OCI-LY7 (cell line): ENCODE data around the gene TNIK. TPM values are rescaled to one million over a fixed set of nuclear protein-coding genes. Genes with fewer than 3 reads are reported as not detected.
A peak's percentile ranks its signal among the peaks of the same experiment; 100 is the strongest.
"Not testable (repeated sequence)": the region's sequence is repeated elsewhere in the genome, so short reads cannot be mapped to it uniquely, and the experiment has no call there.

Source experiments
- BruUV-seq: library from RNA; stranded (reverse); fragments of 400-500 nt; replicated peaks from 2 replicates; lab custom pipeline; 2021; lab: Mats Ljungman, UMichigan
- CTCF ChIA-PET: fragments of 300-600 bp; sonication (Branson Sonifier 250); formaldehyde crosslinking; loops from one replicate; lab custom pipeline; 2022; ENCODE audit warnings: antibody characterized with exemption; ENCODE audit not compliant: unreplicated experiment; lab: Charles Lee
- POLR2A ChIA-PET: fragments of 300-600 bp; sonication (Branson Sonifier 250); formaldehyde crosslinking; loops from one replicate; lab custom pipeline; 2022; ENCODE audit warnings: antibody characterized with exemption; lab: Charles Lee
- DNase-seq: peaks from one replicate; pipeline ENCODE4 v3.0.0-alpha.2; 2015; ENCODE audit warnings: low spot score
- H2AFZ ChIP-seq: fragments of 200-600 bp; sonication (generic), shearing (Covaris generic); 2 replicates; pipeline ENCODE4 v1.6.1; 2014; ENCODE audit warnings: mild to moderate bottlenecking, antibody characterized with exemption, low read length, moderate library complexity
- H3K27ac ChIP-seq: fragments of 200-600 bp; sonication (generic); 2 replicates; pipeline ENCODE4 v1.5.1; 2014; ENCODE audit warnings: mixed run types, low read depth, mild to moderate bottlenecking, moderate library complexity, low read length, inconsistent platforms; ENCODE audit not compliant: poor library complexity, severe bottlenecking
- H3K36me3 ChIP-seq: fragments of 200-600 bp; sonication (generic); 2 replicates; pipeline ENCODE4 v1.6.1; 2014; ENCODE audit warnings: mild to moderate bottlenecking, antibody characterized with exemption, low read length, moderate library complexity, mixed read lengths; ENCODE audit not compliant: insufficient read depth
- H3K4me1 ChIP-seq: fragments of 200-600 bp; sonication (generic); 2 replicates; pipeline ENCODE4 v1.5.1; 2014; ENCODE audit warnings: mild to moderate bottlenecking, low read length; ENCODE audit not compliant: insufficient read depth, poor library complexity, severe bottlenecking
- H3K4me2 ChIP-seq: fragments of 200-600 bp; sonication (generic); 2 replicates; pipeline ENCODE4 v1.6.1; 2014; ENCODE audit warnings: mild to moderate bottlenecking, low read length
- H3K4me3 ChIP-seq: fragments of 200-600 bp; sonication (generic); 2 replicates; pipeline ENCODE4 v1.5.1; 2014; ENCODE audit warnings: mild to moderate bottlenecking, low read depth, low read length; ENCODE audit not compliant: poor library complexity, severe bottlenecking
- H3K79me2 ChIP-seq: fragments of 200-600 bp; sonication (generic); 2 replicates; pipeline ENCODE4 v1.6.1; 2016; ENCODE audit warnings: low read depth, mild to moderate bottlenecking, low read length, moderate library complexity, mixed read lengths; ENCODE audit not compliant: insufficient read depth
- H3K9me2 ChIP-seq: fragments of 200-600 bp; sonication (generic); 2 replicates; pipeline ENCODE4 v1.6.1; 2016; ENCODE audit warnings: mild to moderate bottlenecking, low read length, mixed read lengths; ENCODE audit not compliant: insufficient read depth
- H3K9me3 ChIP-seq: fragments of 200-600 bp; sonication (generic); 2 replicates; pipeline ENCODE4 v1.6.1; 2014; ENCODE audit warnings: mild to moderate bottlenecking, mixed run types, low read length, mixed read lengths
- H4K20me1 ChIP-seq: fragments of 200-600 bp; sonication (generic); 2 replicates; pipeline ENCODE4 v1.6.1; 2014; ENCODE audit warnings: mild to moderate bottlenecking, antibody characterized with exemption, low read length, moderate library complexity, mixed read lengths; ENCODE audit not compliant: insufficient read depth
- EZH2phosphoT487 ChIP-seq: fragments of 200-600 bp; sonication (generic); IDR thresholded peaks from 2 replicates; pipeline ENCODE4 v1.6.1; 2018; ENCODE audit warnings: low read depth, borderline replicate concordance, mild to moderate bottlenecking, mixed run types, antibody characterized with exemption, low read length, moderate library complexity, mixed read lengths
- intact Hi-C: fragments of 100-400 bp; cut with micrococcal nuclease; formaldehyde crosslinking; loops from one replicate; pipeline ENCODE4 v1.10.0; 2022; ENCODE audit not compliant: unreplicated experiment
- total RNA-seq, 2 experiments: library from RNA; depleted of rRNA in 1 of 2; stranded (reverse); fragments of >200 nt in 1 of 2; shearing (Covaris generic) in 1 of 2; gene quantifications; 2 replicates each; pipeline ENCODE4 v1.2.3, GENCODE V29; 2014 to 2022
- TF ChIP-seq, protein P1 (sequence below): fragments of 200-600 bp; sonication (generic); conservative IDR thresholded peaks from 2 replicates; pipeline ENCODE4 v1.5.1; 2014; ENCODE audit warnings: mild to moderate bottlenecking, antibody characterized with exemption, low read length, moderate library complexity, mixed read lengths

TNIK gene
- total RNA-seq, 2 experiments from 2014 or later, result not detected

DNA sequence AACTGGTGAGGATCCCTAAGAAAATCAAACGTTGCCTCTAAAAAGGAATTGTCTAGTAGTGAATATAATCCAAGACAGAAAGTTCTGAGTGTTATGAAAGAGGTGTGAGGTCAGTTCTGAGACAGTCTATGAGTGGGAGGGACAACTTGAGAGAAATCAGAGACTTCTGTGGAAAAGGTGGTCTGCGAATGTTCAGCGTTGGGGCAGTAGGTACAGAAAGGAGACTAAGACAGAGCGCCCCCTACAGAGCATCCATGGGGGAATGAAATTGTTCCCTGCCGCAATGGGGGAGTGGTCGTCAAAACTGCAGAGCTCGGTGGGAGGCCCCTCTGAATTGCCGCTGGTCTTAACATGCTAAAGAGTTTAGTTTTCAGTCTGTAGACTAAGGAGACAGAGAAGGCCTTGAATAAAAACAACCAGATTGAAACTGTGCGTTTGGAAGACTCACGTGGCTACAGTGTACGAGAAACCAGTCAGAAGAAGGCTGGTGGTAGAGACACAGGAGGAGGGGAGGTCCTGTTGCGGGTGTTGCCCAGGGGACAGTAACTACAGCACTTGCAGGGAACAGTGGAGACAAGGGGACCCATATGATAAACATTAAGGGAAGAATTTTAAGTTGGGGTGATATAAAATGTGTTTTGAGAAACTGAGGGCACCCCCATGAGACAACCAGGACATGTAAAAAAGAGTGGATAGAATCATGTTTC is 6.9 kb downstream of the TNIK start:
- Histone ChIP-seq H3K9me3 (no peaks in the 10 kb centered on the region), H3K36me3 (no peaks in the 10 kb centered on the region), H3K27ac (no peak overlapping the region), H3K9me2 (no peaks in the 10 kb centered on the region), H4K20me1 (no peaks in the 10 kb centered on the region), H3K79me2 (no peaks in the 10 kb centered on the region), H3K4me3 (no peak overlapping the region), H3K4me1 (no peaks in the 10 kb centered on the region), H3K4me2 (no peak overlapping the region), H2AFZ (no peak overlapping the region)
- TF ChIP-seq, protein P1, sequence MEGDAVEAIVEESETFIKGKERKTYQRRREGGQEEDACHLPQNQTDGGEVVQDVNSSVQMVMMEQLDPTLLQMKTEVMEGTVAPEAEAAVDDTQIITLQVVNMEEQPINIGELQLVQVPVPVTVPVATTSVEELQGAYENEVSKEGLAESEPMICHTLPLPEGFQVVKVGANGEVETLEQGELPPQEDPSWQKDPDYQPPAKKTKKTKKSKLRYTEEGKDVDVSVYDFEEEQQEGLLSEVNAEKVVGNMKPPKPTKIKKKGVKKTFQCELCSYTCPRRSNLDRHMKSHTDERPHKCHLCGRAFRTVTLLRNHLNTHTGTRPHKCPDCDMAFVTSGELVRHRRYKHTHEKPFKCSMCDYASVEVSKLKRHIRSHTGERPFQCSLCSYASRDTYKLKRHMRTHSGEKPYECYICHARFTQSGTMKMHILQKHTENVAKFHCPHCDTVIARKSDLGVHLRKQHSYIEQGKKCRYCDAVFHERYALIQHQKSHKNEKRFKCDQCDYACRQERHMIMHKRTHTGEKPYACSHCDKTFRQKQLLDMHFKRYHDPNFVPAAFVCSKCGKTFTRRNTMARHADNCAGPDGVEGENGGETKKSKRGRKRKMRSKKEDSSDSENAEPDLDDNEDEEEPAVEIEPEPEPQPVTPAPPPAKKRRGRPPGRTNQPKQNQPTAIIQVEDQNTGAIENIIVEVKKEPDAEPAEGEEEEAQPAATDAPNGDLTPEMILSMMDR, result peak; percentile 51
- TF ChIP-seq EZH2phosphoT487, result no peak
- POLR2A ChIA-PET, result no interaction called here
- no TSS peak for BruUV-seq
- intact Hi-C loops, result no loop called here
- DNase-seq, result no peak
- CTCF ChIA-PET, result no interaction called here

DNA sequence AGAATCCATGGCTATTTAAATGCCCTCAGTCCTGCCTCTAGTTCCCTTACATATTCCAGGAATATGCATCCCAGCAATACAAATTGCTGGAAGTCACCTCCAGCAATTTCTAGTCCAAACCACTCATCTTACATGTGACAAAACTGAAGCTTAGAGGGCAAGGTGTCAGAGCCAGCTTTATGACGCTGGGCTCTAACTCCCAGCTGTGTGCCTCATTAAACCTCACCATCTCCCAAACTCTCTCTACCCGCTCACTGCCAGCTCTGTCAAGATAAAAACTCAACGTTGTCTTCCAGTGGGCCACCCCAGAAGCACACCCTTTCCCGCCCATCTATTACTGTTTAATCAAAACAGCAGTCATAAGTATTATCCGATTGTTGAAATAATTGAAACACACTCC is 7.9 kb downstream of the TNIK start:
- no peak overlapping the region for H3K4me2 ChIP-seq
- no peaks in the 10 kb centered on the region for H3K4me1 ChIP-seq
- ChIA-PET CTCF (no interaction called here), POLR2A (no interaction called here)
- H3K79me2 ChIP-seq, result no peaks in the 10 kb centered on the region
- H3K27ac ChIP-seq, result no peak overlapping the region
- TF ChIP-seq, protein P1, result no peak
- no peak for TF ChIP-seq EZH2phosphoT487
- intact Hi-C loops, result no loop called here
- DNase-seq, result no peak
- no peaks in the 10 kb centered on the region for H3K36me3 ChIP-seq
- no peaks in the 10 kb centered on the region for H4K20me1 ChIP-seq
- no peaks in the 10 kb centered on the region for H3K9me2 ChIP-seq
- H3K4me3 ChIP-seq, result no peak overlapping the region
- no peaks in the 10 kb centered on the region for H3K9me3 ChIP-seq
- no peak overlapping the region for H2AFZ ChIP-seq
- no TSS peak for BruUV-seq

DNA sequence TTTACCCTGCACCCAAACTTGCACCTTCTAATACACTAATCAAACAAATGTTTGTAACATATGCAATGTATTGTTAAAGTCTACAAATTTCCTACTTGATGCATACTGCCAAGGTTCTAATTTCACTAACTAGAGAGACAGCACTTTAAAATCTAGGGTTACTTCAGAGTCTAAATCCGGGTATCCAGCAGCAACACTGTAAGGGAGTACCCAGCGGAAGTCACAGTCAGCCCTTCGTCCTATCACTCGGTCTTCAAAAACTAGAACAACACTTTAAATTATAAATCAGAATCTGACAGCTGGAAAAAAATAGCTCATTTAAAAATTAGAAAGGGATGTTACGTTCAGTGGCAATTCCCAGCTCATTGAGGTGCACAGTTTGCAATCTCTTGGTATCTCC is 8.3 kb downstream of the TNIK start:
- DNase-seq, result no peak
- Histone ChIP-seq H4K20me1 (no peaks in the 10 kb centered on the region), H3K4me2 (no peak overlapping the region), H3K9me3 (no peaks in the 10 kb centered on the region), H3K9me2 (no peaks in the 10 kb centered on the region), H3K79me2 (no peaks in the 10 kb centered on the region), H2AFZ (no peak overlapping the region), H3K4me1 (no peaks in the 10 kb centered on the region), H3K36me3 (no peaks in the 10 kb centered on the region), H3K27ac (no peak overlapping the region), H3K4me3 (no peak overlapping the region)
- CTCF ChIA-PET, result no interaction called here
- no TSS peak for BruUV-seq
- TF ChIP-seq EZH2phosphoT487, result no peak
- TF ChIP-seq, protein P1, result no peak
- POLR2A ChIA-PET, result no interaction called here
- intact Hi-C loops, result no loop called here

DNA sequence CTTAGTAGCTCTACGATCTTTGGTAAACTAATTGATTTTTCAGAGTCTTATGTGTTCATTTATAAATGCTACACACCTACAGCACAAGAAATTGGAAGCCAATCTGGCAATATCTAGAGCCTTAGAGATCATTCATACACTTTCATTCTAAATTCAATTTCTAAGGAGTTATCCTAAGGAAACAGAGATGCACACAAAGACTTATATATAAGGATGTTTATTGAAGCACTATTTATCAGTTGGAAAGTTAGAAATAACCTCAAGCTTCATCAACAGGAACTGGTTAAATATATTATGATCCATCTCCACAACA is 12.7 kb downstream of the TNIK start:
- H3K27ac ChIP-seq, H2AFZ ChIP-seq, POLR2A ChIA-PET, H4K20me1 ChIP-seq, H3K4me1 ChIP-seq, BruUV-seq, H3K9me3 ChIP-seq, CTCF ChIA-PET, DNase-seq, H3K36me3 ChIP-seq, H3K4me2 ChIP-seq, intact Hi-C loops, H3K79me2 ChIP-seq, H3K9me2 ChIP-seq, H3K4me3 ChIP-seq: not testable (repeated sequence)
